AG10803 (cell line): Measurements from ENCODE around the gene LIN9.
"Not testable (repeated sequence)": the region's sequence is repeated elsewhere in the genome, so short reads cannot be mapped to it uniquely, and the experiment has no call there.

ENCODE experiments used
- DNase-seq: peaks from one replicate; pipeline ENCODE4 v3.0.0; 2010; ENCODE audit warnings: low read depth
- H3K4me3 ChIP-seq: 2 replicates; pipeline ENCODE4 v1.5.1; 2011; ENCODE audit warnings: mild to moderate bottlenecking, low read length, control low read depth
- TF ChIP-seq, protein P1 (sequence below): conservative IDR thresholded peaks from 2 replicates; pipeline ENCODE4 v1.5.1; 2011; ENCODE audit warnings: mild to moderate bottlenecking, low read length, control low read depth, inconsistent platforms

LIN9 gene

DNA sequence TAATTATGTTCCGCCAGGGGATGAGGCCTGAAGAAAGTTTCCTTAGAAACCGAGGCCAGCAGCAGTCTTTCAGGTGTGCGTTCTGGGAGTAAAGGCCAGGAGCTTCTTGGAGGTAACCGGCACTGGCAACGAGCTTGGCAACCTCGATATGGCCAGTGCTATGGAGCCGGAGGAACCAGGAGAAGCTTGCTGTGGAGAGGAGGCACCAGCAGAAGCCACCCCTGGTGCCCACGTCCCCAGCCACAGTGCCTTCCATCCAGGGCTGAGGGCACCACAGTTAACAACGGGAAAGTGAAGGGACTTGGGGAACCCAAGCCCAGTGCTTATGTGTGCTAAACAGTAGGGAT is 41.5 kb upstream of the LIN9 start:
- H3K4me3 ChIP-seq, result no peak overlapping the region
- no peak for DNase-seq
- TF ChIP-seq, protein P1, sequence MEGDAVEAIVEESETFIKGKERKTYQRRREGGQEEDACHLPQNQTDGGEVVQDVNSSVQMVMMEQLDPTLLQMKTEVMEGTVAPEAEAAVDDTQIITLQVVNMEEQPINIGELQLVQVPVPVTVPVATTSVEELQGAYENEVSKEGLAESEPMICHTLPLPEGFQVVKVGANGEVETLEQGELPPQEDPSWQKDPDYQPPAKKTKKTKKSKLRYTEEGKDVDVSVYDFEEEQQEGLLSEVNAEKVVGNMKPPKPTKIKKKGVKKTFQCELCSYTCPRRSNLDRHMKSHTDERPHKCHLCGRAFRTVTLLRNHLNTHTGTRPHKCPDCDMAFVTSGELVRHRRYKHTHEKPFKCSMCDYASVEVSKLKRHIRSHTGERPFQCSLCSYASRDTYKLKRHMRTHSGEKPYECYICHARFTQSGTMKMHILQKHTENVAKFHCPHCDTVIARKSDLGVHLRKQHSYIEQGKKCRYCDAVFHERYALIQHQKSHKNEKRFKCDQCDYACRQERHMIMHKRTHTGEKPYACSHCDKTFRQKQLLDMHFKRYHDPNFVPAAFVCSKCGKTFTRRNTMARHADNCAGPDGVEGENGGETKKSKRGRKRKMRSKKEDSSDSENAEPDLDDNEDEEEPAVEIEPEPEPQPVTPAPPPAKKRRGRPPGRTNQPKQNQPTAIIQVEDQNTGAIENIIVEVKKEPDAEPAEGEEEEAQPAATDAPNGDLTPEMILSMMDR, result no peak

DNA sequence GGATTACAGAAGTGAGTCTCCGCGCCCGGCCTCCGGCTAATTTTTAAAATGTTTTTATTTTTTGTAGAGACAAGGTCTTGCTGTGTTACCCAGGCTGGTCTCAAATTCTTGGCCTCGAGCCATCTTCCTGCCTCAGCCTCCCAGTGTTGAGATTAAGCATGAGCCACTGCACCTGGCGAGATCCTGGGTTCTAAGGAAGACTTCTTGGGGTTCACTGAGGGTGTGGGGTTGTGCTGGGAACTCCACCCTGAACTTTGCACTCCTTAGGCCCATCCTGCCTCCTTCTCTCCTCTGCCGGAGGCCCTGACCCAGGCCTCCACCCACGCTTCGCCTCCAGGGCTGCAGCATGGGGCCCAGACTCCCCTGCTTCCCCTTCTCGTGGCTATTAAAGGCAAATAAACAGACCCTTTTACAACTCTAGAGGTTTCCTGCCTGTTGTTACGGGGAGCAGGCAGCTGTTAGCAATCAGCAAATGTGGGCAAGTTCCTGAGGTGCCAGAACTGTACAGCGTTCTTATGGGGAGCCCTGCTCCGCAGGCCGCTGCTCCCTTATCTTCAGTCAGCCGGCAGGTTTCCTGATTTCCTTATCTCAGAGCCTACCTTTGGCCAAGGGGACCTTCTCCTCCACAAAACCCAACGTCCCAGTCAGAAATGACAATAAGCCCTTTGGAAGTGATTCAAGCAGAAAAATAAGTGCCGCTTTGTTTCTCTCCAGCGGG is 41.0 kb upstream of the LIN9 start:
- TF ChIP-seq, protein P1, result no peak
- H3K4me3 ChIP-seq, result no peak overlapping the region
- no peak for DNase-seq

DNA sequence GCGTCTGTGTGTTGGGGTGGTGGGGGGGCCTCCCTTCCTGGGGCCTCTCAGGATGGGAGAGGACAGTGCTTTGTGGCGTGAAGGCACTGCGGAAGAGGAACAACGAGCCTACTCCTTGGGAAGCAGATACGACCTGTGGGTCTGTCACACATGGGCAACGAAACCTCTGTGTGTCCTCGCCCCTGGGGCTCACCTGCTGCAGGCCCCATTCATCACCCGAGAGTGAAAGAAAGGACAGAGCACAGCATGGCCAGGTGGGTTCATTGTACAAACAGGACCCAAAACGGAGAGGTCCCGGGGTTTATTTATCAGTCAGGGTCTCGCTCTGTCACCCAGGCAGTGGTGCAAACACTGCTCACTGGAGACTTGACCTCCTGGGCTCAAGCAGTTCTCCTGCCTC is 40.1 kb upstream of the LIN9 start:
- DNase-seq, result no peak
- TF ChIP-seq, protein P1, result no peak
- H3K4me3 ChIP-seq, result no peak overlapping the region

DNA sequence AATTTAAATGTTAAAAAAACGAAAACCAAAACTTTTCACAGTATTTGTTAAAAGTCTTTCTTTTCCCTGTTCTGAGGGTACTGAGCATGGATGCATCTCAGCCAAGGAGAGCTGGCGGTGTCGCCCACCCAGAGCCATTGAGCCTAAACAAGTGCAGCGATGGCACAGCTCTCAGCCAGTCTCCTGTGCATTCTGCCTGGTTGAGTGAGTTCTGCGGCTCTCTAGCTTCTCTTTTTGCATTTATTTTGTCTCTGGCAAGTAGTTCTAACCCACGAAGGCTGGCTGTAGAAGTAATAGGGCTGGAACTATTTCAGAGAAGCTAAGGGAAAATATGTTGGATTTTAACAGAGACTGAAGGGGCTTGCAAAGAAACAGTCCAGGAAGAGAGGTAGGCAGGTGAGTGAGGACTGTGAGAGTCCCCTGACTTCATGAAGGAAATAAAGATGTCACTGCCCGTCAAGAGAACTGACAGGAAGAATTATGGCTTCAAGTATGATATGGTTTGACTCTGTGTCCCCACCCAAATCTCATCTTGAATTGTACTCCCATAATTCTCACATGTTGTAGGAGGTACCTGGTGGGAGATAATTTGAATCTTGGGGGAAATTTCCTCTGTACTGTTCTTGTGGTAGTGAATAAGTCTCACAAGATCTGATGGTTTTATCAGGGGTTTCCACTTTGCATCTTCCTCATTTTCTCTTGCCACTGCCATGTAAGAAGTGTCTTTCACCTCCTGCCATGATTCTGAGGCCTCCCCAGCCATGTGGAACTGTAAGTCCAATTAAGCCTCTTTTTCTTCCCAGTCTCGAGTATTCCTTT is 35.7 kb upstream of the LIN9 start:
- no peak for DNase-seq
- no peak overlapping the region for H3K4me3 ChIP-seq
- TF ChIP-seq, protein P1, result no peak

DNA sequence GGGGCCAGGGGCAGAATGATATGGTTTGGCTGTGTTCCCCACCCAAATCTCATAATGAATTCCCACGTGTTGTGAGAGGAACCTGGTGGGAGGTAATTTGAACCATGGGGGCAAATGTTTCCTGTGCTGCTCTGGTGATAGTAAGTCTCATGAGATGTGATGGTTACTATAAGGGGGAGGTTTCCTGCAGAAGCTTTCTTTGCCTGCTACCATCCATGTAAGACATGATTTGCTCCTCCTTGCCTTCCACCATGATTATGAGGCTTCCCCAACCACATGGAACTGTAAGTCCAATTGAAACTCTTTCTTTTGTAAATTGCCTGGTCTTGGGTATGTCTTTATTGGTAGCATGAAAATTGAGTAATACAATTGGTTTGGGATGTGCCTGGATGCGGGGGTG is 33.7 kb upstream of the LIN9 start:
- DNase-seq, result no peak
- TF ChIP-seq, protein P1, result no peak
- no peak overlapping the region for H3K4me3 ChIP-seq

DNA sequence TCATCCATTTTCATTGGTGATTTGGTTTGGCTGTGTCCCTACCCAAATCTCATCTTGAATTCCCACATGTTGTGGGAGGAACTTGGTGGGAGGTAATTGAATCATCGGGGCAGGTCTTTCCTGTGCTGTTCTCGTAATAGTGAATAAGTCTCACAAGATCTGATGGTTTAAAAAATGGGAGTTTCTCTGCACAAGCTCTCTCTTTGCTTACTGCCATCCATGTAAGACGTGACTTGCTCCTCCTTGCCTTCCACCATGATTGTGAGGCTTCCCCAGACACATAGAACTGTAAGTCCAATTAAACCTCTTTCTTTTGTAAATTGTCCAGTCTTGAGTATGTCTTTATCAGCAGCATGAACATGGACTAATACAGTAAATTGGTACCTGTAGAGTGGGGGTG is 31.1 kb upstream of the LIN9 start:
- not testable (repeated sequence) for DNase-seq, H3K4me3 ChIP-seq

DNA sequence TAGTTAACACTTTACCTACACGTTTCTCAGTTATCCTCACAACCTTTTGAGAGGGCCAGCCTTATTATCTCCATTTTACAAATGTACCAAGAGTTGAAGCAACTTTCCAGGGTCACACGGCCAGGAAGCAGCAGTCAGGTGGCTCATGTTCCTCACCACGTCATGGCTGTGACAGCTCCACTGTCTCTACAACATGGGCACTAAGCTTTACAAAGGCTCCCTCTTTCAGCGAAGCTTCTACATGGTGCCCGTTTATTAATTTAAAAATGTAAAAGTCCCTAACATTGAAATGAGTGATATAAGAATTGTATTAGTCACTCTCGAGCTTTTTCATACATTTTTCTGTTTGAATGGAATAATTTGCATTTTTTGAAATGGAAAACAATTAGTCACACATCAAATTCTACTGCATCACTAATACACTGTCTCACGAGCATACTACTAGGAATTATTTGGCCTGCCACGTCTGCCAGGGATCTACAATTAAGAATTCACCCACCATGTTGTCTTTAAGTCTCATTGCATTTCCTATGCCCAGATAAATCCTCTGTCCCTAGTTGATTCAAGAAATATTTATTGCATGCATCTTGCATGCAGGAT is 28.4 kb upstream of the LIN9 start:
- TF ChIP-seq, protein P1, result no peak
- DNase-seq, result no peak
- no peak overlapping the region for H3K4me3 ChIP-seq
